ENCODE results near the gene ATG13.

Gene ATG13

GRCh38 chr11:46693597-46694012 lies 76.3 kb downstream of the ATG13 start:
- in situ Hi-C loops (cut with MboI; ENCODE audit: low pct_unique_long_range_greater_than_20kb, low sequenced_read_pairs, unreplicated experiment), result no loop called here
- DNase-seq (ENCODE audit: low spot score), result no peak
- no peak for TF ChIP-seq CTCF (IDR thresholded peaks at IDR 0.05; ENCODE audit: extremely low read depth, insufficient read depth, missing control alignments)

- TF ChIP-seq CTCF (IDR thresholded peaks at IDR 0.05; ENCODE audit: extremely low read depth, insufficient read depth, missing control alignments), result no peak
- no peak for DNase-seq (ENCODE audit: low spot score)
- in situ Hi-C loops (cut with MboI; ENCODE audit: low pct_unique_long_range_greater_than_20kb, low sequenced_read_pairs, unreplicated experiment), result no loop called here
Measured at GRCh38 chr11:46694072-46694471, 76.7 kb downstream of the ATG13 start.

DNA sequence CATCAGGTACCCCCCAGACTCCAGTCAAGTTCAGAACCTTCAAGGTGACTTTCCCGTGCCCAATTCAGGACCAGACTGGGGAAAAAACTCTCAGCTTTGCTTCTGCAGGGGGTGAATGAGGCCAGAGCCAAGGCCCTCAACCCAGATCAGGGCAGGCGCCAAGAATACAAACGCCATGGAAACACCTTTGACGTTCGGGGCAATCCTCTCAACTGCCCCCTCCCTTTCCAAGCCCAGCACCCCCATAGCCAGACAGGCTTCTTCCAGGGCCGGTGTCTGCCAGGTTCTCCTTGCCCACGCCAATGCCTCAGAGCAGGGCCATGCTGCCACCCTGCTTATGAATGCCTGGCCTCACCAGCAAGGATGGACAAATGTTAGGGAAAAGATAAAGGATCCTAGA lies 77.3 kb downstream of the ATG13 start:
- DNase-seq (ENCODE audit: low spot score), result no peak
- in situ Hi-C loops (cut with MboI; ENCODE audit: low pct_unique_long_range_greater_than_20kb, low sequenced_read_pairs, unreplicated experiment), result no loop called here
- TF ChIP-seq CTCF (IDR thresholded peaks at IDR 0.05; ENCODE audit: extremely low read depth, insufficient read depth, missing control alignments), result no peak

- no peak for DNase-seq (ENCODE audit: low spot score)
- in situ Hi-C loops (cut with MboI; ENCODE audit: low pct_unique_long_range_greater_than_20kb, low sequenced_read_pairs, unreplicated experiment), result no loop called here
- no peak for TF ChIP-seq CTCF (IDR thresholded peaks at IDR 0.05; ENCODE audit: extremely low read depth, insufficient read depth, missing control alignments)
Measured at GRCh38 chr11:46695345-46696211, 78.2 kb downstream of the ATG13 start.

- TF ChIP-seq CTCF (IDR thresholded peaks at IDR 0.05; ENCODE audit: extremely low read depth, insufficient read depth, missing control alignments), result no peak
- no peak for DNase-seq (ENCODE audit: low spot score)
- in situ Hi-C loops (cut with MboI; ENCODE audit: low pct_unique_long_range_greater_than_20kb, low sequenced_read_pairs, unreplicated experiment), result no loop called here
Measured at GRCh38 chr11:46696212-46696558, 78.8 kb downstream of the ATG13 start.

GRCh38 chr11:46697303-46697702 lies 80.0 kb downstream of the ATG13 start:
- DNase-seq (ENCODE audit: low spot score), result no peak
- no peak for TF ChIP-seq CTCF (IDR thresholded peaks at IDR 0.05; ENCODE audit: extremely low read depth, insufficient read depth, missing control alignments)
- in situ Hi-C loops (cut with MboI; ENCODE audit: low pct_unique_long_range_greater_than_20kb, low sequenced_read_pairs, unreplicated experiment), result no loop called here
